Endodermal cell (in vitro differentiated cells): Measurements from ENCODE around the gene ZNF385A. TPM values are rescaled to one million over a fixed set of nuclear protein-coding genes. Genes with fewer than 3 reads are reported as not detected.
A peak's percentile ranks its signal among the peaks of the same experiment; 100 is the strongest.

Source experiments
- DNase-seq: peaks from one replicate; pipeline ENCODE4 v3.0.0-alpha.2; 2017
- H3K27ac ChIP-seq: 2 replicates; pipeline ENCODE4 v1.5.1; 2013; ENCODE audit warnings: mild to moderate bottlenecking, low read depth, low read length, moderate library complexity
- H3K27me3 ChIP-seq: 2 replicates; pipeline ENCODE4 v1.6.1; 2013; ENCODE audit warnings: mild to moderate bottlenecking, low read length, moderate library complexity; ENCODE audit not compliant: insufficient read depth, control insufficient read depth, poor library complexity, severe bottlenecking
- H3K36me3 ChIP-seq: 2 replicates; pipeline ENCODE4 v1.7.0; 2013; ENCODE audit warnings: mild to moderate bottlenecking, low read length, moderate library complexity; ENCODE audit not compliant: control insufficient read depth, insufficient read depth
- H3K4me1 ChIP-seq: one replicate; pipeline ENCODE4 v1.7.0; 2013; ENCODE audit warnings: low read length; ENCODE audit not compliant: control insufficient read depth, insufficient read depth
- H3K4me3 ChIP-seq: 2 replicates; pipeline ENCODE4 v1.5.1; 2013; ENCODE audit warnings: mild to moderate bottlenecking, low read length, moderate library complexity
- H3K9ac ChIP-seq: 2 replicates; pipeline ENCODE4 v1.6.1; 2013; ENCODE audit warnings: mild to moderate bottlenecking, low read length, moderate library complexity; ENCODE audit not compliant: poor library complexity, severe bottlenecking; ENCODE audit errors: extremely low read depth
- H3K9me3 ChIP-seq: 2 replicates; pipeline ENCODE4 v1.6.1; 2013; ENCODE audit warnings: mild to moderate bottlenecking, low read length, moderate library complexity; ENCODE audit not compliant: control insufficient read depth
- H3K27ac Mint-ChIP-seq: 2 replicates; pipeline ENCODE4 v1.8.0; 2020; ENCODE audit warnings: mixed read lengths
- H3K27me3 Mint-ChIP-seq: 2 replicates; pipeline ENCODE4 v1.8.0; 2021; ENCODE audit warnings: mild to moderate bottlenecking, mixed read lengths; ENCODE audit not compliant: insufficient read depth
- H3K36me3 Mint-ChIP-seq: 2 replicates; pipeline ENCODE4 v1.8.0; 2020; ENCODE audit warnings: low read depth, mixed read lengths
- H3K4me1 Mint-ChIP-seq: 2 replicates; pipeline ENCODE4 v1.8.0; 2020; ENCODE audit warnings: mixed read lengths
- H3K4me3 Mint-ChIP-seq: 2 replicates; pipeline ENCODE4 v1.8.0; 2020; ENCODE audit warnings: mild to moderate bottlenecking, moderate library complexity, mixed read lengths
- H3K9me3 Mint-ChIP-seq: 2 replicates; pipeline ENCODE4 v1.8.0; 2020; ENCODE audit warnings: mild to moderate bottlenecking, mixed read lengths
- CTCF ChIP-seq: fragments of 200-600 bp; sonication (generic); conservative IDR thresholded peaks from 2 replicates; pipeline ENCODE4 v1.5.0; 2021; ENCODE audit warnings: antibody characterized with exemption, mild to moderate bottlenecking
- WGBS, 2 experiments: methylation state at CpG; one replicate each; pipeline versions ENCODE4 v1.1.5 to v1.1.7; 2013; ENCODE audit warnings: missing lambda C conversion rate in 2 of 2, mixed read lengths in 1 of 2; ENCODE audit not compliant: insufficient coverage in 1 of 2, insufficient read length in 1 of 2; 5-methylcytosine and 5-hydroxymethylcytosine counted together
- total RNA-seq, 2 donors: library from RNA; stranded (reverse); fragmentation: NEBNext Ultra II Directional in 1 of 2; extraction: Animal tissue kit (Norgen Biotek cat#: 25700) in 1 of 2; gene quantifications; 2 replicates in 1 of 2; 3 replicates in 1 of 2; pipeline ENCODE4 v1.2.1, GENCODE V29; 2021

ZNF385A gene
- total RNA-seq, 2 donors from 2014 or later: 10.5 to 16.3 TPM

GRCh38 chr12:54337280-54337842, 47.2 kb downstream of the ZNF385A start:
- peaks cover 31% of the 10 kb centered on the region for H3K36me3 Mint-ChIP-seq
- 74 to 84% methylated on average over 3 of the region's 3 CpGs for WGBS, 2 experiments
- Histone ChIP-seq H3K4me1 (peaks cover 19% of the 10 kb centered on the region), H3K9me3 (peaks cover 13% of the 10 kb centered on the region), H3K36me3 (peaks cover 33% of the 10 kb centered on the region), H3K27ac (peak overlapping the region; percentile 30), H3K4me3 (peak overlapping the region; percentile 1), H3K27me3 (no peaks in the 10 kb centered on the region), H3K9ac (peak overlapping the region; percentile 17)
- peak; percentile 33 for TF ChIP-seq CTCF
- peak overlapping the region; percentile 20 for H3K27ac Mint-ChIP-seq
- H3K9me3 Mint-ChIP-seq: peaks cover 9% of the 10 kb centered on the region
- no peaks in the 10 kb centered on the region for H3K27me3 Mint-ChIP-seq
- H3K4me3 Mint-ChIP-seq: no peak overlapping the region
- DNase-seq: peak; percentile 55
- peaks cover 38% of the 10 kb centered on the region for H3K4me1 Mint-ChIP-seq

- no peak overlapping the region for H3K9ac ChIP-seq
- peaks cover 31% of the 10 kb centered on the region for H3K4me1 Mint-ChIP-seq
- peaks cover 15% of the 10 kb centered on the region for H3K36me3 Mint-ChIP-seq
- H3K4me3 Mint-ChIP-seq: no peak overlapping the region
- no peaks in the 10 kb centered on the region for H3K27me3 ChIP-seq
- H3K4me3 ChIP-seq: no peak overlapping the region
- no peaks in the 10 kb centered on the region for H3K27me3 Mint-ChIP-seq
- no peaks in the 10 kb centered on the region for H3K9me3 ChIP-seq
- peaks cover 20% of the 10 kb centered on the region for H3K4me1 ChIP-seq
- H3K27ac ChIP-seq: no peak overlapping the region
- H3K27ac Mint-ChIP-seq: no peak overlapping the region
- H3K36me3 ChIP-seq: peaks cover 13% of the 10 kb centered on the region
- H3K9me3 Mint-ChIP-seq: no peaks in the 10 kb centered on the region
- TF ChIP-seq CTCF: no peak
- DNase-seq: no peak
- 98% methylated on average over 4 of the region's 4 CpGs; no CpG with 5 or more reads in 1 of the 2 experiments for whole genome bisulfite sequencing, 2 experiments
These were observed 51.0 kb downstream of the ZNF385A start for GRCh38 chr12:54333420-54334034.

- no peak for TF ChIP-seq CTCF
- Mint-ChIP-seq H3K36me3 (peaks cover 15% of the 10 kb centered on the region), H3K9me3 (no peaks in the 10 kb centered on the region), H3K4me1 (peaks cover 15% of the 10 kb centered on the region), H3K4me3 (no peak overlapping the region), H3K27me3 (no peaks in the 10 kb centered on the region), H3K27ac (peak overlapping the region; percentile 61)
- Histone ChIP-seq H3K27ac (no peak overlapping the region), H3K9ac (no peak overlapping the region), H3K9me3 (no peaks in the 10 kb centered on the region), H3K27me3 (no peaks in the 10 kb centered on the region), H3K4me1 (peaks cover 5% of the 10 kb centered on the region), H3K36me3 (peaks cover 13% of the 10 kb centered on the region), H3K4me3 (no peak overlapping the region)
- WGBS, 2 experiments: 96 to 100% methylated on average over 2 to 5 of the region's 5 CpGs
- no peak for DNase-seq
These were observed 53.1 kb downstream of the ZNF385A start for GRCh38 chr12:54331461-54331860.
